NOMO-1 treated with dmso at 0.1 percent for 144 hours (cell line): ENCODE measurements around the gene SOWAHC.

Experiments
- DNase-seq: peaks from one replicate; lab custom pipeline; 2025; ENCODE audit not compliant: unreplicated experiment; lab: John Stamatoyannopoulos, UW

SOWAHC gene

GRCh38 chr2:109645412-109646184 lies 31.4 kb downstream of the SOWAHC start:
- DNase-seq = no peak

GRCh38 chr2:109646961-109647360 lies 32.8 kb downstream of the SOWAHC start:
- no peak for DNase-seq

- DNase-seq = no peak
Observed at GRCh38 chr2:109647636-109648035, 33.5 kb downstream of the SOWAHC start.

GRCh38 chr2:109648041-109648527 lies 33.9 kb downstream of the SOWAHC start:
- no peak for DNase-seq

- DNase-seq = no peak
Observed at GRCh38 chr2:109649736-109650695, 35.9 kb downstream of the SOWAHC start.

- no peak for DNase-seq
Observed at GRCh38 chr2:109654326-109655050, 40.3 kb downstream of the SOWAHC start.

GRCh38 chr2:109655287-109655686 lies 41.1 kb downstream of the SOWAHC start:
- DNase-seq = no peak

- no peak for DNase-seq
Observed at GRCh38 chr2:109659396-109660045, 45.4 kb downstream of the SOWAHC start.

GRCh38 chr2:109660046-109660860 lies 46.1 kb downstream of the SOWAHC start:
- no peak for DNase-seq

GRCh38 chr2:109662889-109663288 lies 48.7 kb downstream of the SOWAHC start:
- DNase-seq = no peak

- DNase-seq = no peak
Observed at GRCh38 chr2:109663721-109664120, 49.6 kb downstream of the SOWAHC start.

- DNase-seq = no peak
Observed at GRCh38 chr2:109666466-109666865, 52.3 kb downstream of the SOWAHC start.
